WTC11 (cell line): Measurements from ENCODE around the gene MAN1A2. TPM values are rescaled to one million over a fixed set of nuclear protein-coding genes. Genes with fewer than 3 reads are reported as not detected.

Experiments
- ATAC-seq: fragments of 200-7000 bp; cut with Tn5 transposase; 2 replicates; pipeline ENCODE4 v1.10.0; 2021; ENCODE audit warnings: mild to moderate bottlenecking, moderate library complexity
- CTCF ChIA-PET: fragments of 300-600 bp; sonication (Branson Sonifier 250); formaldehyde crosslinking; loops from one replicate; lab custom pipeline; 2021; ENCODE audit warnings: antibody characterized with exemption; lab: Charles Lee
- POLR2A ChIA-PET: fragments of 350-600 bp; sonication (Branson Sonifier 250); formaldehyde crosslinking; loops from one replicate; lab custom pipeline; 2021; ENCODE audit warnings: antibody characterized with exemption; lab: Charles Lee
- DNase-seq: peaks from one replicate; pipeline ENCODE4 v3.0.0; 2021; ENCODE audit warnings: low spot score
- H3K27ac Mint-ChIP-seq: 2 replicates; pipeline ENCODE4 v1.8.0; 2021; ENCODE audit warnings: mixed read lengths
- H3K27me3 Mint-ChIP-seq: 2 replicates; pipeline ENCODE4 v1.8.0; 2021; ENCODE audit warnings: low read depth, mild to moderate bottlenecking, moderate library complexity, mixed read lengths
- H3K36me3 Mint-ChIP-seq: 2 replicates; pipeline ENCODE4 v1.8.0; 2021; ENCODE audit warnings: mixed read lengths
- H3K4me1 Mint-ChIP-seq: 2 replicates; pipeline ENCODE4 v1.8.0; 2022; ENCODE audit warnings: mixed read lengths
- H3K4me3 Mint-ChIP-seq: 2 replicates; pipeline ENCODE4 v1.8.0; 2021; ENCODE audit warnings: mild to moderate bottlenecking, moderate library complexity, mixed read lengths
- H3K9me3 Mint-ChIP-seq: 2 replicates; pipeline ENCODE4 v1.8.0; 2021; ENCODE audit warnings: mixed read lengths
- E2F4 ChIP-seq: sonication (generic); formaldehyde crosslinking; IDR thresholded peaks from 2 replicates; pipeline ENCODE4 v1.8.1; 2022; ENCODE audit warnings: low read depth, mild to moderate bottlenecking, moderate library complexity, missing genetic modification reagents, borderline replicate concordance
- ELF4 ChIP-seq: sonication (generic); formaldehyde crosslinking; IDR thresholded peaks from 2 replicates; pipeline ENCODE4 v1.8.1; 2022; ENCODE audit warnings: low read depth, mild to moderate bottlenecking, moderate library complexity, missing genetic modification reagents
- FOXJ3 ChIP-seq: sonication (generic); formaldehyde crosslinking; IDR thresholded peaks from 2 replicates; pipeline ENCODE4 v1.9.0; 2021; ENCODE audit warnings: missing genetic modification reagents, mild to moderate bottlenecking, borderline replicate concordance
- FOXK1 ChIP-seq: sonication (generic); formaldehyde crosslinking; IDR thresholded peaks from 2 replicates; pipeline ENCODE4 v1.8.0; 2022; ENCODE audit warnings: mild to moderate bottlenecking, moderate library complexity, missing genetic modification reagents
- FOXP4 ChIP-seq: sonication (generic); formaldehyde crosslinking; IDR thresholded peaks from 2 replicates; pipeline ENCODE4 v1.8.0; 2022; ENCODE audit warnings: mild to moderate bottlenecking, missing genetic modification reagents
- HMGXB4 ChIP-seq: sonication (generic); formaldehyde crosslinking; IDR thresholded peaks from 2 replicates; pipeline ENCODE4 v1.8.1; 2023; ENCODE audit warnings: mild to moderate bottlenecking, moderate library complexity, missing genetic modification reagents
- JUN ChIP-seq: sonication (generic); formaldehyde crosslinking; IDR thresholded peaks from 2 replicates; pipeline ENCODE4 v1.8.0; 2023; ENCODE audit warnings: mild to moderate bottlenecking, missing genetic modification reagents
- MAX ChIP-seq: sonication (generic); formaldehyde crosslinking; IDR thresholded peaks from 2 replicates; pipeline ENCODE4 v1.8.0; 2022; ENCODE audit warnings: mild to moderate bottlenecking, missing genetic modification reagents
- MYBL2 ChIP-seq: sonication (generic); formaldehyde crosslinking; IDR thresholded peaks from 2 replicates; pipeline ENCODE4 v1.8.1; 2023; ENCODE audit warnings: mild to moderate bottlenecking, moderate library complexity, missing genetic modification reagents
- PRDM15 ChIP-seq: sonication (generic); formaldehyde crosslinking; IDR thresholded peaks from 2 replicates; pipeline ENCODE4 v1.8.0; 2022; ENCODE audit warnings: missing genetic modification reagents
- USF2 ChIP-seq: sonication (generic); formaldehyde crosslinking; IDR thresholded peaks from 2 replicates; pipeline ENCODE4 v1.8.1; 2023; ENCODE audit warnings: mild to moderate bottlenecking, missing genetic modification reagents, moderate library complexity
- ZBTB43 ChIP-seq: sonication (generic); formaldehyde crosslinking; IDR thresholded peaks from 2 replicates; pipeline ENCODE4 v1.8.1; 2023; ENCODE audit warnings: mild to moderate bottlenecking, missing genetic modification reagents
- ZNF138 ChIP-seq: sonication (generic); formaldehyde crosslinking; conservative IDR thresholded peaks from 2 replicates; pipeline ENCODE4 v1.8.1; 2022; ENCODE audit warnings: mild to moderate bottlenecking, moderate library complexity, missing genetic modification reagents
- ZNF219 ChIP-seq: sonication (generic); formaldehyde crosslinking; IDR thresholded peaks from 2 replicates; pipeline ENCODE4 v1.8.0; 2023; ENCODE audit warnings: missing genetic modification reagents, mild to moderate bottlenecking, borderline replicate concordance
- ZNF281 ChIP-seq: sonication (generic); formaldehyde crosslinking; IDR thresholded peaks from 2 replicates; pipeline ENCODE4 v1.8.0; 2023; ENCODE audit warnings: mild to moderate bottlenecking, missing genetic modification reagents
- total RNA-seq: library from RNA; stranded (reverse); gene quantifications from 3 replicates; pipeline ENCODE4 v1.2.3, GENCODE V29; 2021

Gene MAN1A2
- total RNA-seq, 1 experiment from 2014 or later: 16.0 TPM

- ChIA-PET POLR2A (no interaction called here), CTCF (no interaction called here)
- Mint-ChIP-seq H3K27me3 (no peaks in the 10 kb centered on the region; the same call in 1 of the 2 replicates), H3K27ac (no peak overlapping the region), H3K4me3 (no peak overlapping the region), H3K36me3 (no peaks in the 10 kb centered on the region), H3K9me3 (no peaks in the 10 kb centered on the region), H3K4me1 (peaks cover 8% of the 10 kb centered on the region)
- ATAC-seq (no peak), DNase-seq (no peak)
- TF ChIP-seq FOXK1 (CRISPR knock-in tag) (no peak), MYBL2 (CRISPR knock-in tag) (no peak), HMGXB4 (no peak), ELF4 (CRISPR knock-in tag) (no peak), MAX (CRISPR knock-in tag) (no peak), ZNF138 (CRISPR knock-in tag) (no peak), FOXP4 (CRISPR knock-in tag) (no peak), ZNF219 (CRISPR knock-in tag) (no peak), PRDM15 (CRISPR knock-in tag) (no peak), JUN (CRISPR knock-in tag) (no peak), USF2 (CRISPR knock-in tag) (no peak), FOXJ3 (no peak), ZBTB43 (CRISPR knock-in tag) (no peak), ZNF281 (no peak), E2F4 (CRISPR knock-in tag) (no peak)
Measured at GRCh38 chr1:117436513-117436912, 69.3 kb downstream of the MAN1A2 start.
